Measurements from ENCODE around the gene ADGRG1.

Gene ADGRG1

GRCh38 chr16:57615813-57616212, 12.6 kb upstream of the ADGRG1 start:
- Histone ChIP-seq H3K36me3 (ENCODE audit: control insufficient read depth in 2 of 2, insufficient read depth in 1 of 2, low read length in 2 of 2) (no peaks in the 10 kb centered on the region), H3K4me1 (ENCODE audit: control insufficient read depth, insufficient read depth, low read length) (no peaks in the 10 kb centered on the region), H3K9me3 (ENCODE audit: control insufficient read depth, insufficient read depth, low read depth, low read length) (no peaks in the 10 kb centered on the region), H3K4me3 (ENCODE audit: low read depth, low read length) (no peak overlapping the region), H3K27ac (ENCODE audit: extremely low read depth, low read depth, low read length) (no peak overlapping the region)
- ChIA-PET POLR2A (no interaction called here), CTCF (interaction anchor here (0.6 to 0.7 kb wide), 2 partner anchors 28 to 214 kb away, joined by 3 to 5 read pairs; no protein-coding TSS in a partner anchor)
- no peak for TF ChIP-seq ZNF488 (tag by site-specific recombination; IDR thresholded peaks at IDR 0.05)
- no peak for TF ChIP-seq FEZF1 (tag by site-specific recombination; IDR thresholded peaks at IDR 0.05)
- TF ChIP-seq, protein P1, sequence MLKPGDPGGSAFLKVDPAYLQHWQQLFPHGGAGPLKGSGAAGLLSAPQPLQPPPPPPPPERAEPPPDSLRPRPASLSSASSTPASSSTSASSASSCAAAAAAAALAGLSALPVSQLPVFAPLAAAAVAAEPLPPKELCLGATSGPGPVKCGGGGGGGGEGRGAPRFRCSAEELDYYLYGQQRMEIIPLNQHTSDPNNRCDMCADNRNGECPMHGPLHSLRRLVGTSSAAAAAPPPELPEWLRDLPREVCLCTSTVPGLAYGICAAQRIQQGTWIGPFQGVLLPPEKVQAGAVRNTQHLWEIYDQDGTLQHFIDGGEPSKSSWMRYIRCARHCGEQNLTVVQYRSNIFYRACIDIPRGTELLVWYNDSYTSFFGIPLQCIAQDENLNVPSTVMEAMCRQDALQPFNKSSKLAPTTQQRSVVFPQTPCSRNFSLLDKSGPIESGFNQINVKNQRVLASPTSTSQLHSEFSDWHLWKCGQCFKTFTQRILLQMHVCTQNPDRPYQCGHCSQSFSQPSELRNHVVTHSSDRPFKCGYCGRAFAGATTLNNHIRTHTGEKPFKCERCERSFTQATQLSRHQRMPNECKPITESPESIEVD (tag by site-specific recombination; IDR thresholded peaks at IDR 0.05): no peak
- no peak for TF ChIP-seq YY2 (tag by site-specific recombination; IDR thresholded peaks at IDR 0.05)
- TF ChIP-seq PATZ1 (tag by site-specific recombination; IDR thresholded peaks at IDR 0.05): no peak

DNA sequence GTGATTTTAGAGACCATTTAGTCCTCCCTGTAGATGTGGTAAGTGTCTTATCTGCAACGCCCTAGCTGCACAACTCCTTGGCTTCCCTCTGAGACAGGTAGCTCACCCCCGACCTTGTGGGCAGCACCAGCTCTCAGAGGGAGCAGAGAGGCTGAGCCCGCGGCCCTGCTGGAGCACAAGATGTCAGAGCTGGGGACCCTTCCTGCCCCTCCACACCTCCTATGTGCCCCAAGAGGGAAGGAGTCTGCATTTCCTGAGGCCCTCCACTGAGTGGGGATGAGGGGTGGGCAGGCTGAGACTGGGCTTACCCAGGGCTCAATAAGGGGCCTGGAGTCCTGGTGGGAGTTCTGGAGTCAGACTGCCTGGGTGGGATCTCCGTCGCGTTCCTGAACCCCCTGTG, 12.2 kb upstream of the ADGRG1 start:
- TF ChIP-seq OSR2 (tag by site-specific recombination; IDR thresholded peaks at IDR 0.05) (no peak), ZNF518A (tag by site-specific recombination; conservative IDR thresholded peaks at IDR 0.05; ENCODE audit: low read depth) (no peak), INSM2 (tag by site-specific recombination; IDR thresholded peaks at IDR 0.05) (no peak), ZNF248 (tag by site-specific recombination; IDR thresholded peaks at IDR 0.05) (no peak), ZNF544 (tag by site-specific recombination; IDR thresholded peaks at IDR 0.05) (no peak), ZBTB1 (tag by site-specific recombination; IDR thresholded peaks at IDR 0.05) (no peak), MZF1 (tag by site-specific recombination; IDR thresholded peaks at IDR 0.05; ENCODE audit: borderline replicate concordance) (no peak), FEZF1 (tag by site-specific recombination; IDR thresholded peaks at IDR 0.05) (no peak), ZBTB8A (tag by site-specific recombination; IDR thresholded peaks at IDR 0.05) (no peak), ZNF16 (tag by site-specific recombination; IDR thresholded peaks at IDR 0.05; ENCODE audit: low read depth) (no peak)
- TF ChIP-seq, protein P2, sequence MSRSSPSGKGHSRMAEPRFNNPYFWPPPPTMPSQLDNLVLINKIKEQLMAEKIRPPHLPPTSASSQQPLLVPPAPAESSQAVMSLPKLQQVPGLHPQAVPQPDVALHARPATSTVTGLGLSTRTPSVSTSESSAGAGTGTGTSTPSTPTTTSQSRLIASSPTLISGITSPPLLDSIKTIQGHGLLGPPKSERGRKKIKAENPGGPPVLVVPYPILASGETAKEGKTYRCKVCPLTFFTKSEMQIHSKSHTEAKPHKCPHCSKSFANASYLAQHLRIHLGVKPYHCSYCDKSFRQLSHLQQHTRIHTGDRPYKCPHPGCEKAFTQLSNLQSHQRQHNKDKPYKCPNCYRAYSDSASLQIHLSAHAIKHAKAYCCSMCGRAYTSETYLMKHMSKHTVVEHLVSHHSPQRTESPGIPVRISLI (tag by site-specific recombination; IDR thresholded peaks at IDR 0.05): no peak
- Histone ChIP-seq H3K9me3 (ENCODE audit: control insufficient read depth, insufficient read depth, low read depth, low read length) (no peaks in the 10 kb centered on the region), H3K27ac (ENCODE audit: extremely low read depth, low read depth, low read length) (no peak overlapping the region), H3K4me1 (ENCODE audit: control insufficient read depth, insufficient read depth, low read length) (no peaks in the 10 kb centered on the region), H3K4me3 (ENCODE audit: low read depth, low read length) (no peak overlapping the region), H3K36me3 (ENCODE audit: control insufficient read depth in 2 of 2, insufficient read depth in 1 of 2, low read length in 2 of 2) (no peaks in the 10 kb centered on the region)
- ChIA-PET CTCF (interaction anchor here (1.6 kb wide), 1 partner anchor 32 kb away, joined by 5 read pairs; no protein-coding TSS in a partner anchor), POLR2A (no interaction called here)
